ENCODE results near the gene ITFG1.
"Not testable (repeated sequence)": the region's sequence is repeated elsewhere in the genome, so short reads cannot be mapped to it uniquely, and the experiment has no call there.

The ITFG1 gene

GRCh38 chr16:47143677-47144558 is 316.9 kb downstream of the ITFG1 start, which contains the start of gene NETO2:
TSS of gene NETO2 (minus strand) at chr16:47143945. CDS start at chr16:47143612, 333 bp downstream.
- peak; percentile 34 to 54 for DNase-seq

- peak; percentile 15 to 61 for DNase-seq
Measured at GRCh38 chr16:47142821-47143676, 317.8 kb downstream of the ITFG1 start.

GRCh38 chr16:47142486-47142820 is 318.4 kb downstream of the ITFG1 start:
- no peak for DNase-seq

- DNase-seq, result peak; percentile 38 to 64
Measured at GRCh38 chr16:47141773-47142485, 318.9 kb downstream of the ITFG1 start.

- DNase-seq, result no peak
Measured at GRCh38 chr16:47140686-47141085, 320.2 kb downstream of the ITFG1 start.

- no peak for DNase-seq
Measured at GRCh38 chr16:47139561-47140185, 321.2 kb downstream of the ITFG1 start.

- not testable (repeated sequence) for DNase-seq
Measured at GRCh38 chr16:47137925-47138324, 322.9 kb downstream of the ITFG1 start.

- no peak for DNase-seq
Measured at GRCh38 chr16:47136099-47136842, 324.6 kb downstream of the ITFG1 start.

GRCh38 chr16:47134550-47134949 is 326.3 kb downstream of the ITFG1 start:
- DNase-seq, result peak; percentile 77 to 88

- DNase-seq, result no peak
Measured at GRCh38 chr16:47132308-47132707, 328.6 kb downstream of the ITFG1 start.

- DNase-seq, result no peak
Measured at GRCh38 chr16:47129755-47130435, 331.0 kb downstream of the ITFG1 start.

GRCh38 chr16:47127541-47127940 is 333.3 kb downstream of the ITFG1 start:
- DNase-seq, result no peak

GRCh38 chr16:47125757-47126156 is 335.1 kb downstream of the ITFG1 start:
- DNase-seq, result no peak

GRCh38 chr16:47113130-47113529 is 347.7 kb downstream of the ITFG1 start:
- DNase-seq, result no peak

- no peak for DNase-seq
Measured at GRCh38 chr16:47110939-47111338, 349.9 kb downstream of the ITFG1 start.

GRCh38 chr16:47109361-47109760 is 351.5 kb downstream of the ITFG1 start:
- DNase-seq, result no peak

Data from NCI-H1930 (cell line).